GM19238 (cell line): Measurements from ENCODE around the gene PPP1CA.
A peak's percentile ranks its signal among the peaks of the same experiment; 100 is the strongest.

Experiments
- DNase-seq: peaks from one replicate; pipeline ENCODE4 v3.0.0; 2011; ENCODE audit warnings: low spot score; ENCODE audit not compliant: insufficient read length

PPP1CA gene

GRCh38 chr11:67401495-67402191 lies at the start of gene PPP1CA:
TSS of gene PPP1CA (minus strand) at chr11:67401858. CDS start at chr11:67401782, 76 bp downstream.
- peak; percentile 98 for DNase-seq

- DNase-seq = no peak
Observed at GRCh38 chr11:67450796-67451657, 49.4 kb upstream of the PPP1CA start.

- DNase-seq = no peak
Observed at GRCh38 chr11:67449116-67449844, 47.6 kb upstream of the PPP1CA start.

- DNase-seq = no peak
Observed at GRCh38 chr11:67448220-67448609, 46.6 kb upstream of the PPP1CA start.

GRCh38 chr11:67445515-67445914 lies 43.9 kb upstream of the PPP1CA start:
- no peak for DNase-seq

- DNase-seq = no peak
Observed at GRCh38 chr11:67442504-67443404, 41.1 kb upstream of the PPP1CA start.

- no peak for DNase-seq
Observed at GRCh38 chr11:67441731-67442351, 40.2 kb upstream of the PPP1CA start.

- DNase-seq = no peak
Observed at GRCh38 chr11:67441098-67441563, 39.5 kb upstream of the PPP1CA start.

- DNase-seq = no peak
Observed at GRCh38 chr11:67440229-67441097, 38.8 kb upstream of the PPP1CA start.

- DNase-seq = no peak
Observed at GRCh38 chr11:67439321-67440228, 37.9 kb upstream of the PPP1CA start.

- no peak for DNase-seq
Observed at GRCh38 chr11:67438158-67438902, 36.7 kb upstream of the PPP1CA start.

GRCh38 chr11:67437809-67438157 lies 36.1 kb upstream of the PPP1CA start:
- no peak for DNase-seq

- peak; percentile 90 for DNase-seq
Observed at GRCh38 chr11:67437082-67437808, 35.6 kb upstream of the PPP1CA start, which contains the start of gene PTPRCAP. TSS of gene PTPRCAP (minus strand) at chr11:67437682. CDS start at chr11:67437619, 63 bp downstream.

- DNase-seq = peak; percentile 93
Observed at GRCh38 chr11:67436459-67437081, 34.9 kb upstream of the PPP1CA start.

- no peak for DNase-seq
Observed at GRCh38 chr11:67435727-67436458, 34.2 kb upstream of the PPP1CA start.
